GM12873 (cell line): ENCODE measurements around the gene LIX1.

Source experiments
- TF ChIP-seq, protein P1 (sequence below): IDR thresholded peaks from 2 replicates; pipeline ENCODE4 v1.5.1; 2012; ENCODE audit warnings: low read depth, mild to moderate bottlenecking, moderate library complexity, low read length, control low read depth; ENCODE audit not compliant: insufficient read depth; ENCODE audit errors: missing control alignments

Gene LIX1

GRCh38 chr5:97111616-97112015 is 30.8 kb downstream of the LIX1 start:
- TF ChIP-seq, protein P1, sequence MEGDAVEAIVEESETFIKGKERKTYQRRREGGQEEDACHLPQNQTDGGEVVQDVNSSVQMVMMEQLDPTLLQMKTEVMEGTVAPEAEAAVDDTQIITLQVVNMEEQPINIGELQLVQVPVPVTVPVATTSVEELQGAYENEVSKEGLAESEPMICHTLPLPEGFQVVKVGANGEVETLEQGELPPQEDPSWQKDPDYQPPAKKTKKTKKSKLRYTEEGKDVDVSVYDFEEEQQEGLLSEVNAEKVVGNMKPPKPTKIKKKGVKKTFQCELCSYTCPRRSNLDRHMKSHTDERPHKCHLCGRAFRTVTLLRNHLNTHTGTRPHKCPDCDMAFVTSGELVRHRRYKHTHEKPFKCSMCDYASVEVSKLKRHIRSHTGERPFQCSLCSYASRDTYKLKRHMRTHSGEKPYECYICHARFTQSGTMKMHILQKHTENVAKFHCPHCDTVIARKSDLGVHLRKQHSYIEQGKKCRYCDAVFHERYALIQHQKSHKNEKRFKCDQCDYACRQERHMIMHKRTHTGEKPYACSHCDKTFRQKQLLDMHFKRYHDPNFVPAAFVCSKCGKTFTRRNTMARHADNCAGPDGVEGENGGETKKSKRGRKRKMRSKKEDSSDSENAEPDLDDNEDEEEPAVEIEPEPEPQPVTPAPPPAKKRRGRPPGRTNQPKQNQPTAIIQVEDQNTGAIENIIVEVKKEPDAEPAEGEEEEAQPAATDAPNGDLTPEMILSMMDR = no peak

- TF ChIP-seq, protein P1 = no peak
Observed at GRCh38 chr5:97111004-97111403, 31.4 kb downstream of the LIX1 start.

- TF ChIP-seq, protein P1 = no peak
Observed at GRCh38 chr5:97107318-97107717, 35.1 kb downstream of the LIX1 start.

- TF ChIP-seq, protein P1 = no peak
Observed at GRCh38 chr5:97106216-97106581, 36.2 kb downstream of the LIX1 start.

GRCh38 chr5:97105501-97106215 is 36.8 kb downstream of the LIX1 start:
- TF ChIP-seq, protein P1 = no peak

DNA sequence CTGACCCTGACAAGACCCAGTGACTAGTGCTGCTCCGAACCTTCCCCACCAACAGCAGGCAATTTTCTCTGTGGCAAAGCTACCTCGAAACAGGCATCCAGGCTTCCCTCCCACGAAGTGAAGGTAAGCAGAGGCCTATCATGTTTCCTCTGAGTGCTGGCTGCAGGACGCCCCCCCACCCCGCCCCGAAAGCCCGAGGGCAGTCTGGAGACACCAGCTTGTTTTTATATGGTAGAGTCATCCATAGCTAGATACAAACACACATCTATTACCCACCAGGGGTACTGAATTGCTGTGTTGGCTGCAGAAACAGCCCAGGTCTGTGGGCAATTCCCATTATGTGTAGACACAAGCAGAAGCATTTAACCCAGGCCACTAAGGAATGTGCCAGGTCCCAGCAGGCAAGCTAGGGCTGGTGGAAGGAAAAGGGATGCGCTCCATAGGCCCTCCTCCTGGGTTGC is 40.4 kb downstream of the LIX1 start:
- TF ChIP-seq, protein P1 = no peak

GRCh38 chr5:97101189-97101910 is 41.1 kb downstream of the LIX1 start:
- TF ChIP-seq, protein P1 = no peak
